ENCODE measurements around the gene COPG2.

COPG2 gene

DNA sequence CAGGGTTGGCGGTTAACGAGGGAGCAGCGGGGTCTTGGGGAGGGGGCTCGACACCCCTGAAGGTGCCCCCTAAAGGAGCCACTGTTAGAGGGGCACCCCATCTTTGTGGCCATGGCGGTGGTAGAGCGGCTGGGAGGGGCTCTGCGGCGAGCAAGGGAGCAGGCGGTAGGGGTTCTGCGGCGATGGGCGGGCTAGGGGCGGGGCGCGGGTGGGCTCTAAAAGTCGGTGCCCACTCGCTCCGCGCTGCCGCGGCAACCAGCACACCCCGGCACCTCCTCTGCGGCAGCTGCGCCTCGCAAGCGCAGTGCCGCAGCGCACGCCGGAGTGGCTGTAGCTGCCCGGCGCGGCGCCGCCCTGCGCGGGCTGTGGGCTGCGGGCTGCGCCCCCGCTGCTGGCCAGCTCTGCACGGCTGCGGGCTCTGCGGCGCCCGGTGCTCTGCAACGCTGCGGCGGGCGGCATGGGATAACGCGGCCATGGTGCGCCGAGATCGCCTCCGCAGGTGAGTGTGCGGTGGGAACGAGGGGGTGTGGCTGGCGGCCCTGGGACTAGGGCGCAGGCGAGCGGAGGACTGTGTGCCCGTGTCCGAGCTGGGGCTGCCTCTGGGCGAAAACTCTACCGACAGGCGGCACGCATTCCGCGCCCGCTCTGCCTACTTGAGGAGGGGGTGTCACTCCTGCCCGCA is 176.6 kb downstream of the COPG2 start, which contains the start of gene MEST:
Gene MEST, plus strand, starts transcription at position 245 of the 682 bp plus-strand sequence. Its CDS starts 229 bp downstream, at position 474.
- DNase-seq, result peak in 1 of 2 donors; percentile 24

DNA sequence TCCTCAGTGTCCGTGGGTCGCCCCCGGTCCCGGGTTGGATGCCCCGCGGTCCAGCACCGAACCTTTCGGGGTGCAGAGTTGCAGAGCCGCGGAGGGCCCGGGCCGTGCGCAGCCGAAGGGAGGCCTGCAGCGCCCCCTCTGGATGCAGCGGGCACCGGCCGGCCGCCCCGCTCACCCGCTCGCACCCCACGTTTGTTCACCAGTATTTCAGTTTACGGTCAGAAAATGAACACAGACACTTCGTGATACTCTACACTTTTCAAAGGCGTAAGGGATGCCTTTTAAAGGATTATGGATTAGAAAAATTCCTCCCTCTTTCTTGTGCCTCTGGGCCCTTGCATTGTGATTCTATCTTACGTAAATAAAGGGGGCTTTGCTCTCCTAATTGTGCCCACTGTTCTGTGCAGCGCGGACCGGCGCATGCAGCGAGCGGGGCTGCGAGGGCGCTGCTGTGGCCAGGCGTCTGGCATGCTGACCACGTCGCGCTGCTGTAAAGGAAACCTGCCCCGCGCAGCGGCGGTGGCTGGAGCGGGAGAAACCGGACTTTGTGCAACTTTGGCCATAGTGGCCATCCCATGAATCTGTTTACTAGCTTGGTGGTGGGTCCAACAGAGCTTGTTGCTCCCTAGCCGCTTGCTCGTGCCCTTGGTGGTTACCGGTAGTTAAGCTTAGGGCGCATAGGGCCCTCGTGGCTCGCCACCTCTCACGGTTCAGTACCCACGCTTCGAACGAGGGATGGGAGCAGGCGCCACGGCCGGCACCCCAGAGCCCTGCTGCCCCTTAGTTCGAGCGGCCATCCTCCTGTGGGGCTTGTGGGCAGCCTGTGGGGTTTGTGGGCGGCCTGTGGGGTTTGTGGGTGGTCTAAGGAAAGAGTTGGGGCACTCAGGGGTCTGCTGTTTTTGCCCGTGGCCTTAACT is 177.4 kb downstream of the COPG2 start:
- peak; percentile 30 to 57 for DNase-seq

DNA sequence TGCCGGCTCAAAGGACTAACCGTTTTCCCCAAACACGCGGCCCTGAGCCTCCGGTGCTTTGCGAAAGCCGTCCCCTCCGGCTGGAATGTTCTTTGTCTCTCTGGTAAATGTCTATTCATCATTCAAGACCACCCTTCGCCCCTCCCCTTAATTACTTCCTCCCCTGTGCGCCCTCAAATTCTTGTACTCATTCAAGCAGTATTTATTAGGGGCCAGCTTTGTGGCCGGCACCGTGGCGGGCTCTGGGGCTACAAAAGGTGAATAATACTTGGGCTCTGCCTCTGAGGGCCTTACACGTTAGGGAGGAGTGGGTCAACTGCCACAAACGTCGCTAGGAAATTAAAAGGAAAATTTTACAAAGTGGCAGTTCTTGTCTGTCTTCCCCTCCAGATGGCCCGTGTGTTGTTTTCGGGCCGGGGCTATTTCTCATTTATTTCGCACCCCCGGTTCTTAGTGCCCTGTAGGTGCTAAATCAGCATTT is 178.2 kb downstream of the COPG2 start:
- no peak for DNase-seq

DNA sequence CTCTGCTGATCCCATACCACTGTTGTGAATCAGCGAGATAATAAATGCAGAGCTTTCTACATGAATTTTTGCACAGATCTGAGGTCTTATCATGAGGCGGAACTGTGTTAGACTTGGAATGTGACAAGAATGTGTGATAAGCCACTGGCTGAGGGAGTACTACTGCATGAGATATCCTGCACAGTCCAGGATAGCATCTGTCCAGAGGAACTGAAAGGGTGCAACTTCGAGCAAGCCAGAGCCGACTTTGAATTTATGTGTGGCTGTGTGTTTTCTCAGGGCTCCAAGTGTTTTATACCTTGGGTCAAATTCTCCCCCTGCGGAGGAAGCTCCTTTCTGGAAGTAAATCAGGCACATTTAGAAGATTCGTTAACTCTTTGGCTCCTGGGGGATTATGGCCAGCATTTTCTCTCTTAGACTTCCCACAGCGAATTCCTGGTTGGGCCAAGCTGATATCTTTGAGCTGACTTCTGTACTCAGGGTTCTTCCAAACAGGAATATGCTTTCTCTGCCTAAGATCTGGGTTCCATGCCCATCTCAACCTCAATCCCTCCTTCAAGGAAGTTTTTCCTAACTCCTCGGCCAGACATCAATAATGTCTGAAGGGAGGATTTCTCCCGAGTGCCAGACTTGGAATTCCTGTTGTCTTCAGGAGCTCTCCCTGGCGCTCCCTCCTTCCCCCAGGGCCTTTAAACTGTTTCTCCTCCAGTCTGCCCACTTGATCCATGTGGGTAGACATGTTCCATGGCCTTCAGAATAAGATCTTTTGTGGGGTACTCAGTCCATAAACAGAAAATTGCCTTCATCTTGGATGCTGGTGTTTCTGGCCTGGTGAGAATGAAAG is 179.2 kb downstream of the COPG2 start:
- no peak for DNase-seq

DNA sequence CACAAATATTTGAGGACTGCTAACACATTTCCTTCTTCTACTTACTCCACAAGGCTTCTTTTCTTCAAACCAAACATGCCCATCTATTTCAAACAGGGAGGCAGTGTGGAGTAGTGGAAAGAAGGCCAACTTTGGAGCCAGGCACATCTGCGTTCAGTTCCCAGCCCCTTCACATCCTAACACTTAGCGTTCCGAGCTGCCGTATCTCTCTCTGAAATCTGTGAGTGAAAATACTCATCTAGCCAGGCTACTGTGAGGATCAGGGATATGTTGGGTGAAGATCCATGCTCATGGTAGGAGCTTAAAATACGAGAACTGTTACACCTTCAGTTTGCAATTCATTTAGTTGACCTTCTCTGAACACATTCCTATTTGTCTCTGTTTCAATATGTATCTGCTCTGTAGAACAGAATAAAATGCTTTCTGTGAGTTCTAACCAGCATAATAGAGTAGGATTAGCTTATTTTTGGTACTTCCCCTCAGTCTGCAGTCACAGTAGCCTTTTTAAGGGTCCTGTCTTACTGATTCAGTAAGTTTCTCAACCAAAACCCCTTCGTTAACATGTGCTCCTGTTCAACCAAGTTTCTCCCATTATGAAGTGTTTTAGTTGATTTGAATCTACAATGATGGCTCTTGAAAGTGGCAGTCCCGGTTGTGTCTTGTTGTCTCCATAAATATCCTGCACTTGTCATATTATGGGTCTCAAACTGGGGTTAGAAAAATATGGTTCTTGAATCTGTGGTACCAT is 180.0 kb downstream of the COPG2 start:
- DNase-seq, result no peak

DNA sequence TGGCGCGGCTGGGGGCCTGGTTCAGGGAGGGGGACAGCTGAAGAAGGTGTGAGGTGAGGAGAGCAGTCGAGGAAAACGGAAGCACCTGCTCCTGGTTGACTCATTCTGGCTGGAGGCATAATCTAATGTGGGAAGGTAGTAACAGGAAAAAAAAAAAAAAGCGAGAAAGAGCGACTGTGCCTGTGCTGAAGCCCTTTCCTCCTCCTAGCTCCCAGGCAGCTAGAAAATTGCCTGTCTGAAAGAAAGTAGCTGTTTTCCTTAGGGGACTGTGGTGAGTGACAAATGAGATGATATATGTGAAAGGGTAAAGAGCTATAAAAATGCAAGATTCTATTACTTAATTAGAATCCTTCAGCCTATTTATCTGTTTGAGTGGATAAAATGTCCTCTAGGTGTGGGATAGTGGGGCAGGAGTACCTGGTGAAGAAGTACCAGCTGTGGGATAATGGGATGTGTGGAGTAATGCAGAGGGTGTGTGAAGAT is 181.6 kb downstream of the COPG2 start:
- no peak for DNase-seq

DNA sequence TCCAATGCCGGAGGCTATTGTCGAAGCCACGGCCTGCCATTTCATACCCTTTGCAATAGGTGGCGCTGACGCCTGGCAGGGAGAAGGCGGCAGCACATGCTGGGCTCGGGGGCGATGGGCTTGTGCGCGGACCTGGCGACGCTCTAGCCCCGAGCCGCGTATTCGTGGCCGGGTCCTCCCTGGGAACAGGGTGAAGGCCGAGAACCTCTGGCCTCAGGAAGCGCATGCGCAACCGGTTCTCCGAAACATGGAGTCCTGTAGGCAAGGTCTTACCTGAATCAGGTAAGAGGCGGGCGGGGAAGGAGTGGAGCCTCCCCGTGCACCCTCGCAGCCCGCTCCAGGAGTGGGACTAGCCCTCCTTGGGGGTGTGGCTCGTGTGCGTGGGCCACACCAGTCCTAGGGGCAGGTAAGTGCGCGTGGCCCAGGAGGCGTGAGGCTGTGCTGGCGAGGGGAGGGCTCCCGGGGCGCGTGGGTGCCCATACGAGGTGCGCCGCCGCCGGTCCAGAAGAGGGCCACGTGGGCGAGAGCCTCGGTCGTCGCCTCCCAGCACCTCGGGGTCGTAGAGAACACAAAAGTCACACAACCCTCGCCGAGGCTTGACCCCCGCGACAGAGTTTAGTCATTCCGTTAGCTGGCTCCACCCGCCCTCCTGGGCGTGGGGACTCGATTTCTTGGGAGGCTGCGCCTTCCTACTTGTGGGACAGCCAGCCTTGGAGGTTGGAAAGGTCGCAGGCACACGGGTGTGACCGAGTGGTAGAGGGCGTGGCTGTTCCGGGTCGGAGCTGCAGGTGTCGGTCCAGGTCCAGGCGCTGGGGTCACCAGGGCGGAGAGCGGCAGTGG is 182.2 kb downstream of the COPG2 start:
- peak; percentile 56 to 62 for DNase-seq

DNA sequence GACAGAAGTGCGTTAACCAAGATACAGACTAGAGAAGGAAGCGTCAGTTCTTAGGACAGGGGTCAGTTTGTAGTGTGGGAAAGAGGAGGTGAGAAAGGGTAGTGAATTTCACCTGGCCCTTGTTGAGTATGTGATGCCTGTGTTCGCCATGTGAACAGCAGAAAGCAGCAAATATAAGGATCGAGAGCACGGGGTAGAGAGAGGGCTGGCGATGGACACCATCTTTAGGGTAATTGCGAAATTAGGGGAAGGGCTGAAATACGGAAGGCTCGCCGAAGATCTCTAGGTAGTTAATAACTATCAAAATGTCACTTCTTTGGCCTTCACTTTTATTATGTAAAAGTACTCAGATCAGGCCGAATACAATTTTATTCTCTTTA is 182.8 kb downstream of the COPG2 start:
- DNase-seq, result no peak

DNA sequence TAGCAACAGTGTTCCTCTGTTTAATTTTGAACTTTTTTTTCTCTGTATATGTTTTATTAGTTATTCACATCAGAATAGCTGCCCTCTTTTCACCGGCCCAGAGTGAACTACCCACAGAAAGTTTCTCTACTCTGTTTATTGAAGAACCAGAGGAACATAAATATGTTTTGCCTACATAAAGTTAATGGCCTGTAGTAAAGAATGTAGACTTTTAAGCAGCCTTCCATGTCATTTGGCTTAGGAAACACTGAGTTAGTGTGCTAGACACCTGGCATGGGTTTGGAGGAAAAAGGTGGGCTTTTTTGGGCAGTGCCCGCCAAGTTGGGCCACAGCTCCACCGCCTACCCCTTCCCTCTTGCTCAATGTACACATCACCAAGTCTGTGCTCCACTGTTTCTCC is 185.5 kb downstream of the COPG2 start:
- no peak for DNase-seq

DNA sequence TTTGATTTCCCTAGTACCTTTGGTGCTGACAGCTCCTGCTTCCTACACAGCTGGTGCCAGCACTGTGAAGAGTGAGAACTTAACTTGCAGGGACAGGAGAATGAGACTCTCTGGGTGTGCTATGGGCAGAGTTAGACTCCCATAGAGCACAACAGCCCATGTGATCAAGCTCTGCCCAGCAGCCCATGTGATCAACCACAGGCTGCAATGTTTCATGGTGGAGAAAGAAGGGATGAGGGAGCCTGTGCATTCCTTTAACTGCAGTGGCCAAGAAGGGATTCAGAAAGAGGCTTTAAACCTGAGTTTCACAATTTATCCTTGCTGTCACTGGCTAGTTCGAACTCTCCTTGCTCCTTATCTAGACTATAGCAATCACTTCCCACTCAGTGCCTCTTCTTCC is 186.7 kb downstream of the COPG2 start:
- no peak for DNase-seq

DNA sequence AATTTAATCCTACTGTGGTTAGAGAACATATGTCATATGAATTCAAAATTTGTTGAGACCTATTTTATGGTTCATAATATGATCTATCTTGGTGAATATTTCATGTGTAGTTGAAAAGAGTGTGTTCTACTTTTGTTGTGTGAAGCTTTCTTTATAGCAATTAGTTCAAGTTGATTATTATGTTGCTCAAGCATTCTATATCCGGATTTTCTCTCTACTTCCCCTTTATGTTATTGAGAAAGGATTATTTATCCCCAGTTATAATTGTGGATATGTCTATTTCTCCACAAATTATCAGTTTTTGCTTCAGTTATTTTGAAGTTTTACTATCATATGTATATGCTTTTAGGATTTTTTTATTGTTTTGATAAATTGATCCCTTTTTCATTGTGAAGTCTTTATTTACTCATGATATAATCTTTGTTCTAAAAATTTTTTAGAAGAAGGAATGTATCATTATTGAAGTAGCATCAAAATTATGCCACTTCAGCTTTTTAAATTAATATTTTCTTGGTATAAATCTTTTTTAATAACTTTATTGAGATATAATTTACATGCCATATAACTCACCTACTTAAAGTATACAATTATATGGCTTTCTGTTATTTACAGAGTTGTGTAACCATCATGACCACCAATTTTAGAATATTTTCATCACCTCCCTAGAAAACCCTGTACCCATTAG is 188.7 kb downstream of the COPG2 start:
- no peak for DNase-seq

DNA sequence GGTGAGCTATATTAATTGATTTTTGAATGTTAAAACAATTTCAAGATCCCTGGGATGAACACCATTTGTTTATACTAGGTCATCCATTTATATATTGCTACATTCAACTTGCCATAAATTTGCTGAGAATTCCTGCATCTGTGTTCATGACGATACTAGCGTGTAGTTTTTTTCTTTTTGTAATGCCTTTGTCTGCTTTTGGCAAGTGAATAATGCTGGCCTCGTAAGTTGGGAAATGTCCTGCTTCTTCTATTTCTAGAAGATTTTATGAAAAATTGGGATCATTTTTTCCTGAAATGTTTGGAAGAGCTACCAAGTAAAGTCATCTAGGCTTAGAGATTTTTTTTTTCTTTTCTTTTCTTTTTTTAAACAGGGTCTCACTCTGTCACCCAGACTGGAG is 189.6 kb downstream of the COPG2 start:
- no peak for DNase-seq

DNA sequence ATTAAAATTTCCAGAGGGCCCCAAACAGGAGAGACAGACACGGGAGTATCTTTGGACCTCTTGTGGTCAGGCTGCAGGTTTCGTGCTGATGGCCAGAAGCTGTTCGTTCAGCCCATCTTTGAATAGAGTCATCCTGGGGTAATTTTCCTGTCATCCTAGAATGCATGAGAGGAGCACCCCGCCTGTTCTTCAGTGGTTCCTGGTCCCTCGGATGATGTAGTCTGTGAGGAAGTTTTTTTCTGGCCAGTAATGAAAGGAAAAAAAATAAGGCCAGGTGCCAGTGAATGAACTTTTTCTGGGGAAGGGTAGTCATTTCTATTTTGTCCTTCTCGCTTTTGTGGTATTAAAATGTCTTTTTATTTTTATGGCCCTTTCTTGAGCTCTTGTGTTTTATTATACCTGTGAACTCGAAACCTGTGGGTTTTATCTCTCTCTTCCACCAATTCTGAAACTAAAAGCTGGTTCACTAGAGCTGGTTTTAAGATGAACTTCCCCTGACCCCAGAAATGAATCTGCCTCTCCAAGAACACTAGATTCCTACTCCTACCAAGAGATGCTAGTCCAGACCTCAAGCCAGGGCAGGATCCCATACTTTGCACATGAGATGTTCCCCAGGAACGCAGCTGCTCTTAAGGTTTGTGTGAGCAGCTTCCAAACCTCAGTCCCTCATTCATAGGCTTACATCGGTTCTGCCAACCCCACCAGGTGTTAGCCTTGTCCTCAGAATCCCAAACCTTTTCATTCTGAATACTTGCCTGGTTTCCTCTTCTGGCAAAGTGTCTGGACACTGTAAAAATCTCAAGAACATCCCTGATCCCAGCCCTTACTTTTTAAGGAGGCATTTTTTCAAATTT is 192.0 kb downstream of the COPG2 start:
- no peak for DNase-seq

DNA sequence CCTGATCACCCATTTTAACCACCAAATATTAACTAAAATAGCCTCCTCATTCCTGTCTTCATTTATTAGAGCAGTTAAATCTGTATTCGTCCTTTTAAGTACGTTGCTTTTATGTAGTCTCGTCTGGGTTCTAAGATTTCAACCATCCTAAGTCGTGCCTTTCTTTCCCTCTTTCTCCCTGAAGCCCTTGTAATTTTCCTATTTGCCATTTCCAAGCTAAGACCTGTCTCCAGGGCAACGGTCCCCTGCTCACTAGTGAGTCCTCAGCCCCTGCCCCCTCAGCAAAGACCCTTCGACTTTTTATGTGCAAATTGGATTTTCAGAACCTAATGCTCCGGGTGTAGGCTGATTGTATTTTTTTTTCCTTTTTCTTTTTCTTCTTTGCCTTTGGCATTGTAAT is 192.8 kb downstream of the COPG2 start:
- no peak for DNase-seq

DNA sequence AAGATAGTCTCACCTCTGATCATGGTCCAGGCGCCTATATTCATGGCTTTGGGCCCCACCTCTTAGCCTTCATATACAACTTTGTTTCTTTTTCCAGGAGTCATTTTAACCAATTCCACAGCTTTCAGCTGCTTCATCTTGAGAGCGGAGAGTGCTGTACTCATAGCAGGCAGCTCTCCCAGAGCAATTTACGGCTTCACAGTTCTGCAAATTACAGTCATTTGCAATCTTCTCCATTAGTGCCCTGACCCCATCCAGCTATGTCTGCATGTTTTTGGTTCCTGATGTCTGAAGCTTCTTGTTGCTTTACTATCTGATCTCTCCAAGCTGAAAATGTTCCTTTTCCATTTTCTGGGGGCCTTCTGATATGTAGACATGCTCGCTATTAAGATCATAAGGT is 194.7 kb downstream of the COPG2 start:
- no peak for DNase-seq

DNA sequence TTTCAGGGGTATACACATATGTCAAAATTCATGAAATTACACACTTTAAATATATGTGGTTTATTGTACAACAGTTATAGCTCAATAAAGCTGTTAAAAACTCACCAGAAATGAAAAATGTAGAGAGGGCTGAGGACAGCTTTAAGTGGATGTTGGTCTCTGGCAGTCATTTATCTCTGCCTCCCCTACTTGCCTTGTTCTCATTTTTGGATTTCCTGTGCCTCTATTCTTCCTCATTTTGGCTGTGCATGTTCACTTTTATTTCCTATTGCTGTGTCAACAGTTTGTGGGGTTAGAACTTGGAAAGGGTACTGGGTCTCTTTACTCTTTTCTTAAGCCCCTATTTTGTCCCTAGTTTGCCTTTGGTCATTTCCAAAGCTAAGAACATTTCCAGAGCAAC is 195.3 kb downstream of the COPG2 start:
- DNase-seq, result no peak

DNA sequence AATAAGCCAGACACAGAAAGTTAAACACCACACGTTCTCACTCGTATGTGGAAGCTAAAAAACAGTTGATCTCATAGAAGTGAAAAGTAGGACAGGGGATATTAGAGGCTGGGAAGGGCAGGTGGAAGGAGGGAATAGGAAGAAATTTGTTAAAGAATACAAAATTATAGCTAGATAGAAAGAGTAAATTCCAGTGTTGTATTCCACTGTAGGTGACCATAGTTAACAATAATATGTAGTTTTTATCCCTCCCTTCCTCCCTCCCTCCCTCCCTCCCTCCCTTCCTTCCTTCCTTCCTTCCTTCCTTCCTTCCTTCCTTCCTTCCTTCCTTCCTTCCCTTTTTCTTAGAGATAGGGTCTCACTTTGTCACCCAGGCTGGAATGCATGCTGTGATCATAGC is 196.6 kb downstream of the COPG2 start:
- no peak for DNase-seq

DNA sequence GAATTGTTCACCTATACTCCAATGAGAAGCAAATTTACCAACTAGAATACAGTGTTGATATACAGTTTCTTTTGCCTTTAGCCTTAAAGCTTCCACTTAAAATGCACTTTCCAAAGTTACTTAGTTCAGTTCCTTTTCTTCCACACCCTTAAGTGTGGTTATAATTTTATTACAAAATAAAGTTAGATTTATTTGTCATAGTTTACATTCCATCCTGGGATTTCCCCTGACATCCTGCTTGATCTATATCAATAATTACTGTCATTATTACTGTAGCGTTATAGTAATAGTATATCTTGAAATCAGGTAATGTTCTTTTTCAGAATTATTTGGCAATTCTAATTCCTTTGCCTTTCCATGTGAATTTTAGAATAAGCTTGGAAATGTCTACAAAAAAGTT is 199.9 kb downstream of the COPG2 start:
- no peak for DNase-seq

DNA sequence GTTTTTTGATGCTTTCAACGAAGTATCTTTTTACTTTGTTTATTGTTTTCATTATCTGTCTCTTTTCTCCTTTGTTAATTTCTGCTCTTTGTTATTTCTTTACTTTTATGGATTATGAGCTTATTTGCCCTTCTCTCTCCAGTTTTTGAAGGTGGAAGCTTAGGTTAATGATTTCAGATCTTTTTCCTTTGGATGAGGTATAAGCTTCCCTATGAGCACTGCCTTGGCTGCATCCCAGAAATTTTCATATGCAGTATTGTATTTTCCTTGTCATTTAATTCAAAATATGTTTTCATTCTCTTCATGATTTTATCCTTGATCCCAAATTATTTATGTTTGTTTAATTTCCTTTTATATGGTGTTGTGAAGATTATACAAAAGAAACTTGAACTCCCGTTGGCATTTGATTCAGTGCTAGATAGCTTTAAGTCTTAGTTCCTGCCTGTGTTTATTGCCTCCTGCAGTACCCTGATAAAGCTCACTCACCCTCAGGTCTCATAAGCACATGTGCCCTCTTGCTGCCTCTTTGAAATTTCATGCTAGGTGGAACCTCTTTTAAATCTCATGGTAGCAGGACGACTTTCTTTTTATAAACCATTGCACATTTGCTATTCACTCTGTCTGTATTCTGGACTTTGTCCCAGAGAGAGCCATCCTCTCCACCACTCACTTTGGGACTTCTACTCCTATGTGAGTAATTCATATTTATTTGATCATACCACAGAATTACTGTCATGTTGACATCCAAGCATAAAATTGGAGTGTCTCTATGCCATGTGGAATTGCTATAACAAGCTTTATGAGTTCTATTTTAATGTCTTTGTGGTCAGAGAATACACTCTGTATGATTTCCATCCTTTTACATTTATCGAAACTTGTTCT is 204.8 kb downstream of the COPG2 start:
- DNase-seq, result no peak
